Umbilical cord (tissue), 2 donors: ENCODE data around the gene PLAU. TPM values are rescaled to one million over a fixed set of nuclear protein-coding genes. Genes with fewer than 3 reads are reported as not detected.

ENCODE experiments used
- DNase-seq: peaks from one replicate; pipeline ENCODE4 v3.0.0-alpha.2; 2015; ENCODE audit warnings: low spot score
- total RNA-seq: library from RNA; depleted of rRNA; stranded (reverse); fragments of >200 nt; gene quantifications from one replicate; pipeline ENCODE4 v1.2.3, GENCODE V29; 2014; ENCODE audit warnings: low replicate concordance; ENCODE audit not compliant: insufficient read depth

Gene PLAU
- 20.5 TPM for total RNA-seq

- peak; percentile 49 for DNase-seq
Observed at GRCh38 chr10:73910764-73911552, at the start of gene PLAU. Gene PLAU, plus strand, starts transcription at chr10:73911132. Its CDS starts 424 bp downstream, at chr10:73911556.

DNA sequence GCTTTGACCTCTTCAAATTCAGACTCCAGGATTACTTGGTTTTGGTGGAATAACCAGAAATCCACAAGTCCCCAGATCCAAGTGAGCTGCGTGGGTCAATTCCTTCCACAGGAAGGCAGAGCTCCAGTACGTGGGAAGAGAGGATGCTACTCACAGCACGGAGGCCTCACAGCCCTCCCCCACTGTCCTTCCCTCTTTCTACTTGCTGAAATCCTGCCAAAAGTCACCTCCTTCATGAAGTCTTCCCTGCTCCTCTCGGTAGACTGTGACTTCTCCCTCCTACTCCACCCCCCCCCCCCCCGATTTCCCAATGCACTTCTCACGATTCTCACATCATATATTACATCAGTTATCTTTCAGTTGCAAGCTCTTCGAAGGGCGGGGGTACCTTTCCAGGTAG lies 48.9 kb upstream of the PLAU start:
- no peak for DNase-seq

- no peak for DNase-seq
Observed at GRCh38 chr10:73863039-73863817, 47.7 kb upstream of the PLAU start.

- no peak for DNase-seq
Observed at GRCh38 chr10:73864229-73864628, 46.7 kb upstream of the PLAU start.

DNA sequence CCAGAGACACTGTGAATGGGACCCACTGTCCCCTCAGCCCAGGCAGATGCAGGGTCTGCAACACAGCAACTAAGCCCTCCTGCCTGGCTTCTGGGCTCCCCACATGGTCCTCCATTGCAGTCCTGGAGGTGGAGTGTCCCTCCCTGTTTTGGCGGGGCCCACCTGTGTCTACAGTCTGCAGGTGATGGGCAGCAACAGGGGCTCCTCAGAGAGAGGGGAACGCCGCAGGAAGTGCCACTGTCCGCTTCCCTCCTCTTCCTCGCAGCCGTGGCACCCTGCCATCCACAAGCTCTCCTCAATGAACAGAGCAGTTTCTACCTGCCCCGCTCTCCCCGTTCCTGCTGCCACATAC lies 45.8 kb upstream of the PLAU start:
- no peak for DNase-seq

DNA sequence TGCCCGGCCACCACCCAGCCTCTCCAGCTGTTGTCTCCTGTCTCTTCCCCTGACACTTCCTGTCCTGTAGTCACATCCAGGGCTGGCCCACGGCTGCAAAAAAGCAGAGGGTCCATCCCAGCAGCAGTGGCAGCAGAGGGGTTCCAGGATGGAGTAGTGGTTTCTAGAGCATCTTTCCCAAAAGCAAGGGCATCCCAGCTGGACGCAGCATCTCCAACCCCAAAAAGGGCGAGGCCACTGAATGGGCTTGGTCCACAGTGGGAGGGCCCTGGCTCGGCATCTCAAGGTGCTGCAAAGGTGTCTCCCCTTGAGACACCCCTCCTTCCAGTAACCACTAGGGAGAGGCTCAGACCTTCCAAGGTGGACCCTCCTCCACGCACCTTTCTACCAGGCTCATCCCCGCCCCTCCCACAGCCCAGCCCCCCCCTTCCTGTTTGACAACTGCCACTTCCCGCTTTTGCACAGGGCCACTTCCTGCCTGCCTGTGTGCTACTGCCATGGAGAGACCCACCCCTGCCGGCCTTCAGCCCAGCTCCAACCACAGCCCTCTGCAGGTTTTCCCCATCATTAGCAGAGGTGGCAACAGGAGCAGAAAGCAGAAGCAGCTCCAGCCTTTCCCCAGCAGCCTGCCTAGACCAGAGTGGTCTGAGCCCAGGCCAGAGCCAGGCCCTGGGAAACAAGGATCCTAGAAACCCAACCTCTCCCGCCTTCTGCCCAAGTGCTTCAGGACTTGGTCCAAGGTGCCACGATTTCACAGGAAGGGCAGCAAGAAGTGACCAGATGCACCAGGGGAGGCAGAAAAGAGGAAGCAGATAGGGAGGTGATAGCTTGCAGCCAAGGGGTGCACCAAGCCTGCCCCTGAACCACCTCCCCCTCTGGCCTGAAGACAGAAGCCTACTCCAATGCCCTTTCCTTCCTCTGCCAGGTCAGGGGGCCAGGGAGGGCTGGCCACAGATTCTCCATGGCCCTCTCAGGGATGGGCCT lies 45.2 kb upstream of the PLAU start:
- DNase-seq: peak; percentile 20

DNA sequence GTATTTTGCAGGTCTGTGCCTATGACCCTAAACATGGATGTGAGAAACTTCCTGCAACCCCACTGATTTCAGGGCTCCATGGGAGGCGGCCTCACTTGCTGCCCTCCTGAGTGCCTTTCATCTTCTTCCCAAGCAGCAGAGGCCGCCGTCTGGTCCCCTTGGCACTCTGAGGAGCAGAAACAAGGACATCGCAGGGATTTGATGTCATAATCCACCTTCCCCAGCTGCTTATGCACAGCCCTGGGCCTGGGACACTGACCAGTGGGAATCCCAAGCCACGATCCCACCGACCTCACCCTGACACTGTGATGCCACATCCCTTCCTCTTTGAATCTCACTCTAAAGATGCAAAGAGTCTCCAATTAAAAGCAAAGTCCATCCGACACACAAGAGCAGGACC lies 44.3 kb upstream of the PLAU start:
- no peak for DNase-seq

- DNase-seq: peak; percentile 79
Observed at GRCh38 chr10:73867126-73867807, 43.7 kb upstream of the PLAU start.

DNA sequence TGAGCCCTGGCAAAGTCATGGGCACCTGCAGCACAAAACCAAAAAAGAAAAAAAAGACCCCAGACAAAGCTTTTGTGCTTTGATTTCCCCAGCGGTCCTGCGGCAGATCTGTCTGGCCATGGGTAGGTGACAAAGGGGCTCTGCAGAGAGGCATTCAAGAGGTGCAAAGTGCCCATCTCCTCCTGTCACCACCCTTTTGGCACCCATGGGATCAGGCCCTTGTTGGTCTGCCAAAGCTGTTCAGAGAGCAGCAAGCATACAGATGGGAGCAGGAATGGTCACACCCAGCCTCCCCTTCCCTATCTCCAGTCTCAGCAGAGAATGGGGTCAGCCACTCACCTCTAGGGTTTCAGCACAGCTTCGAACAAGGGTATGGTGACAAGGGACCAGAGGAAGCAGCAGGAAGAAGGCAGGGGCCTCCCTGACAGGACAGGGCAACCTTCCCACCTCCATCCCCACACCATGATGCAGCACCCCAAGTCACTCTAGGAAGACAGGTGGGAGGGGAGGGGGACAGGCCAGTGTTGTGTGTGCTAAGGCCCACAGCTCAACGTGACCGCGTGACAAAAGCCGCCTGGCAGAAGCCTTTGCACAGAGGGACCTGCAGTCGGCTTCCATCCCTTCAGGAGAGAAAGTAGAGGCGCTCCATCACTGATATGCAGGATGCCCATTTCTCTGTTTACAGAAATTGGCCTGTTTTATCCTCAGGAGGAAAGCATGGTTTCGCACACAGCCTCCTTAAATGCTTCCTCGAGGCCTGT lies 42.9 kb upstream of the PLAU start:
- no peak for DNase-seq

- no peak for DNase-seq
Observed at GRCh38 chr10:73868655-73869195, 42.2 kb upstream of the PLAU start.

DNA sequence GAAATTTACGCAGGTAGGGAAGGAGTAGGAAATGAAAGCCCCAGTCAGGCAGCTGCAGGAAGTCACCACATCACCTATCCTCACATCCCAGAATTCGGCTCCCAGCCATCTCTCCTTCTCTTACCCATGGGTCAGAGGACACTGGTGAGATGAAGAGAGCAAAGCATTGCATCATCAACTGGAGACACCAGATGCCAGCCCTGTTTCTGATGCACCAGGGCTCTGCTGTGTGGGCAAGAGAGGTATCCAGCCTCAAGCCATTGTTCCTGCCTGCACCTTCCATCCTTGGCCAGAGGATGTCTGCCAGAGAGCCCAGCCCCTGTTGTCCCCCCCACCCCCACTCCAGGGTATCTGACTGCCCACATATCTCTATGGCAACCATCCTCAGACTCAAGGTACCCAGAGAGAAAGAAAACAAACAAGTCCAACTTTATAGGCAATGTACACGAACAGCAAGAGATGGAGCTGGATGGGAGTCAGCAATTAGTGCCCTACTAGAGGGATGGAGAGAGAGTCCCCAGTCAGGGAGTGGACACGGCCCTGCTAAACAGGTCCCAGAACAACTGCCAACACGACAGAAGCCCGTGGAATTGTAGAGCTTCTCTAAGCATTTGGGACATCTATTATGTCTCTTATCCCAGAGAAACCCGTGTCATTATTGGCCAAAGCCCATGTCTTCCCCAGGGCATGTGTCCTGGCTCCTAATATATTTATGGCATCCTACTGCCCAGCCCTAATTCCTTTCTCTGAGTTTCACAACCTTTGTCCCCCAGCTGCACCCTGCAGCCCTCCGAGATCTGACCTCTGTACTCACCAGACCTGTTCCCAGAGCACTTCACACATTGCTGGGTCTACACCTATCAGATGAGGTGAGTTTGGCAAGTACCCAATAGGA lies 39.4 kb upstream of the PLAU start:
- no peak for DNase-seq

- no peak for DNase-seq
Observed at GRCh38 chr10:73872190-73872710, 38.7 kb upstream of the PLAU start.

GRCh38 chr10:73873142-73873837 lies 37.6 kb upstream of the PLAU start:
- no peak for DNase-seq

- no peak for DNase-seq
Observed at GRCh38 chr10:73873838-73874215, 37.1 kb upstream of the PLAU start.

DNA sequence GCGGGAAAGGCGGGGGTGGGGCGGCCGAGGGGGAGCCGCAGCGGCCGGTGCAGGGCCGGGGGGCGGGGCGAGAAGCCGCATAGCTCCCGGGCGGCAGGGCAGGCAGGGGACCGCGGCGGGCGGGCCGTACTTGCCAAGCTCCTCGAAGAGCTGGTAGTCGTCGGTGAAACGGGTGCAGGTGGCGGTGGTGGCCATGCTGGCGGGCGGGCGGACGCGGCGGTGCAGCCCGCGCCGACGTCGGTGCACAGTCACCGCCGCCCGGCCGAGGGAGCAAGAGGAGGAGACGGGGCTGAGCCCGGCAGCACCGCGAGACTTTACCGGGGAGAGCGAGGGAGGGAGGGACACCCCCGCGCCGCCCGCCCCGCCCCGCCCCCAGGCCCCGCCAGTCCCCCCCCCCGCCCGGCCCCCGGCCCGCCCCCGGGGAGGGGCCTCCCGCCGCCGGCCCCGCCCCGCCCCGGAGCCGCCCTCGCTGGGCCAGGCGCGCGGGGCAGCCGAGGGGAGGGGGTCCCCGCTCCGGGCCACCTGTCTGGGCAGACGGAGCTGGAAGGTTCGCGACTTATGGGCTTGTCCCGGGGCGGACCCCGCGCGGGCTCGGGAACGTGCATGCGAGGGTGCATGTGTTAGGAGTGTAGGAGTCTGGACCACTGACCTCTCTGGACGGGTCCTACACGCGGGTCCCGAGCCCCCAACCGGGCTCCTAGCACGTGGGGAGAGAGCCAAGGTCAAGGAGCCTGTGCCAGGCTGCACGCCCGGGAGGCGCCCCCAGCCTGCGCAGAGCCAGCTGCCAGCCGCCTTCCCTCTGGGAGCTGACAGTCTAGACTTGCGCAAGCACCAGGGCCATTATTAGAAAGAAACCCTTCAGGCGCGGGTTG lies 36.4 kb upstream of the PLAU start, which contains the start of gene CAMK2G:
Gene CAMK2G, minus strand, starts transcription at position 289 of the 872 bp plus-strand sequence. Its CDS starts 94 bp downstream, at position 195.
- peak; percentile 87 for DNase-seq

GRCh38 chr10:73875139-73875475 lies 35.8 kb upstream of the PLAU start:
- no peak for DNase-seq

GRCh38 chr10:73876157-73876556 lies 34.8 kb upstream of the PLAU start:
- DNase-seq: no peak
